Ascending aorta (tissue), 2 donors: ENCODE measurements around the gene TREM1. TPM values are rescaled to one million over a fixed set of nuclear protein-coding genes. Genes with fewer than 3 reads are reported as not detected.

Source experiments
- DNase-seq, 2 donors: peaks; one replicate each; pipeline ENCODE4 v3.0.0-alpha.2; 2019; ENCODE audit warnings: low spot score in 2 of 2
- H3K27ac ChIP-seq, 2 donors: fragments of 200-600 bp; sonication (generic); one replicate each; pipeline ENCODE4 v1.5.1; 2016 to 2017; ENCODE audit warnings: mild to moderate bottlenecking in 1 of 2
- H3K27me3 ChIP-seq: fragments of 200-600 bp; sonication (generic); one replicate; pipeline ENCODE4 v1.5.1; 2017
- H3K36me3 ChIP-seq, 2 donors: fragments of 200-600 bp; sonication (generic); one replicate each; pipeline ENCODE4 v1.5.1; 2016
- H3K4me1 ChIP-seq, 2 donors: fragments of 200-600 bp; sonication (generic); one replicate each; pipeline ENCODE4 v1.5.1; 2016 to 2017; ENCODE audit warnings: mild to moderate bottlenecking in 1 of 2
- H3K4me3 ChIP-seq, 2 donors: fragments of 200-600 bp; sonication (generic); one replicate each; pipeline ENCODE4 v1.5.1; 2016 to 2017; ENCODE audit warnings: mild to moderate bottlenecking in 1 of 2
- H3K9me3 ChIP-seq, 2 donors: fragments of 200-600 bp; sonication (generic); one replicate each; pipeline ENCODE4 v1.5.1; 2016
- CTCF ChIP-seq, 3 experiments: fragments of 200-600 bp in 2 of 3; fragments of 450-650 bp in 1 of 3; sonication (generic) in 2 of 3; IDR thresholded peaks; one replicate each; pipeline ENCODE4 v1.5.1; 2016 to 2019; ENCODE audit warnings: antibody characterized with exemption in 3 of 3, mild to moderate bottlenecking in 1 of 3, moderate library complexity in 1 of 3
- intact Hi-C: fragments of 100-400 bp; cut with DNase I; formaldehyde crosslinking; loops from one replicate; pipeline ENCODE4 v1.15.1; 2023
- total RNA-seq: library from RNA; depleted of rRNA; stranded (reverse); fragments of >200 nt; gene quantifications from one replicate; pipeline ENCODE4 v1.1.0, GENCODE V29; 2016

TREM1 gene
- total RNA-seq, 1 donor from 2014 or later, result not detected

- DNase-seq, result no peak
- Histone ChIP-seq H3K9me3 (no peaks in the 10 kb centered on the region), H3K27ac (no peak overlapping the region), H3K4me3 (no peak overlapping the region), H3K4me1 (no peaks in the 10 kb centered on the region), H3K27me3 (no peaks in the 10 kb centered on the region), H3K36me3 (no peaks in the 10 kb centered on the region)
- intact Hi-C loops, result no loop called here
- TF ChIP-seq CTCF (IDR thresholded peaks at IDR 0.05), result no peak
Measured at GRCh38 chr6:41291717-41292116, 5.2 kb upstream of the TREM1 start.

GRCh38 chr6:41289815-41290214 lies 3.3 kb upstream of the TREM1 start:
- Histone ChIP-seq H3K27ac (no peak overlapping the region), H3K4me3 (no peak overlapping the region), H3K4me1 (no peaks in the 10 kb centered on the region), H3K27me3 (no peaks in the 10 kb centered on the region), H3K9me3 (no peaks in the 10 kb centered on the region), H3K36me3 (no peaks in the 10 kb centered on the region)
- intact Hi-C loops, result no loop called here
- TF ChIP-seq CTCF (IDR thresholded peaks at IDR 0.05), result no peak
- DNase-seq, result no peak

- no peaks in the 10 kb centered on the region for H3K36me3 ChIP-seq
- no peak for DNase-seq
- no peaks in the 10 kb centered on the region for H3K9me3 ChIP-seq
- H3K27me3 ChIP-seq, result no peaks in the 10 kb centered on the region
- H3K27ac ChIP-seq, result no peak overlapping the region
- no peak for TF ChIP-seq CTCF (IDR thresholded peaks at IDR 0.05)
- no peaks in the 10 kb centered on the region for H3K4me1 ChIP-seq
- H3K4me3 ChIP-seq, result no peak overlapping the region
- intact Hi-C loops, result no loop called here
Measured at GRCh38 chr6:41288754-41289129, 2.3 kb upstream of the TREM1 start.

- TF ChIP-seq CTCF (IDR thresholded peaks at IDR 0.05), result no peak
- intact Hi-C loops, result no loop called here
- Histone ChIP-seq H3K4me3 (no peak overlapping the region), H3K36me3 (no peaks in the 10 kb centered on the region), H3K4me1 (no peaks in the 10 kb centered on the region), H3K27ac (no peak overlapping the region), H3K27me3 (no peaks in the 10 kb centered on the region), H3K9me3 (no peaks in the 10 kb centered on the region)
- no peak for DNase-seq
Measured at GRCh38 chr6:41288030-41288753, 1.7 kb upstream of the TREM1 start.

GRCh38 chr6:41284726-41285125 lies 1.8 kb downstream of the TREM1 start:
- no peak for TF ChIP-seq CTCF (IDR thresholded peaks at IDR 0.05)

GRCh38 chr6:41283600-41283999 lies 2.9 kb downstream of the TREM1 start:
- H3K4me1 ChIP-seq, result no peaks in the 10 kb centered on the region
- TF ChIP-seq CTCF (IDR thresholded peaks at IDR 0.05), result no peak
- H3K27me3 ChIP-seq, result no peaks in the 10 kb centered on the region
- no peak for DNase-seq
- intact Hi-C loops, result no loop called here
- H3K4me3 ChIP-seq, result no peak overlapping the region
- H3K36me3 ChIP-seq, result no peaks in the 10 kb centered on the region
- no peak overlapping the region for H3K27ac ChIP-seq
- H3K9me3 ChIP-seq, result no peaks in the 10 kb centered on the region

More at GRCh38 chr6:41284726-41285125, 1.8 kb downstream of the TREM1 start:
- Histone ChIP-seq H3K4me3 (no peak overlapping the region), H3K36me3 (no peaks in the 10 kb centered on the region), H3K27me3 (no peaks in the 10 kb centered on the region), H3K27ac (no peak overlapping the region), H3K4me1 (no peaks in the 10 kb centered on the region), H3K9me3 (no peaks in the 10 kb centered on the region)
- no peak for DNase-seq
- intact Hi-C loops, result no loop called here
